SK-N-SH (cell line): ENCODE measurements around the gene ARHGEF4.

Source experiments
- EP300 ChIP-seq, 2 experiments: IDR thresholded peaks; 2 replicates each; pipeline versions ENCODE4 v1.4.0 to v1.6.1; 2012; ENCODE audit warnings: borderline replicate concordance in 1 of 2, low read depth in 1 of 2, low read length in 1 of 2
- POLR2AphosphoS5 ChIP-seq: IDR thresholded peaks from 2 replicates; pipeline ENCODE4 v1.6.1; 2012; ENCODE audit warnings: low read depth, low read length
- RCOR1 ChIP-seq: fragments of 150-350 bp; IDR thresholded peaks from 2 replicates; pipeline ENCODE4 v1.6.1; 2017; ENCODE audit warnings: antibody characterized with exemption, low read length
- RFX5 ChIP-seq: IDR thresholded peaks from 2 replicates; pipeline ENCODE4 v1.6.1; 2012; ENCODE audit warnings: mild to moderate bottlenecking, improper control_type of control experiment, low read length
- TAF1 ChIP-seq: IDR thresholded peaks from 2 replicates; pipeline ENCODE4 v1.6.1; 2012; ENCODE audit warnings: low read depth, mild to moderate bottlenecking, low read length, moderate library complexity, borderline replicate concordance
- TF ChIP-seq, protein P1 (sequence below): fragments of 200-600 bp; sonication (generic); IDR thresholded peaks from 2 replicates; pipeline ENCODE4 v1.6.1; 2017; ENCODE audit warnings: antibody characterized with exemption, mild to moderate bottlenecking, moderate library complexity
- TF ChIP-seq, protein P2 (sequence below): fragments of 150-350 bp; IDR thresholded peaks from 2 replicates; pipeline ENCODE4 v1.6.1; 2017; ENCODE audit warnings: antibody characterized with exemption, low read length, low read depth, borderline replicate concordance

DNA sequence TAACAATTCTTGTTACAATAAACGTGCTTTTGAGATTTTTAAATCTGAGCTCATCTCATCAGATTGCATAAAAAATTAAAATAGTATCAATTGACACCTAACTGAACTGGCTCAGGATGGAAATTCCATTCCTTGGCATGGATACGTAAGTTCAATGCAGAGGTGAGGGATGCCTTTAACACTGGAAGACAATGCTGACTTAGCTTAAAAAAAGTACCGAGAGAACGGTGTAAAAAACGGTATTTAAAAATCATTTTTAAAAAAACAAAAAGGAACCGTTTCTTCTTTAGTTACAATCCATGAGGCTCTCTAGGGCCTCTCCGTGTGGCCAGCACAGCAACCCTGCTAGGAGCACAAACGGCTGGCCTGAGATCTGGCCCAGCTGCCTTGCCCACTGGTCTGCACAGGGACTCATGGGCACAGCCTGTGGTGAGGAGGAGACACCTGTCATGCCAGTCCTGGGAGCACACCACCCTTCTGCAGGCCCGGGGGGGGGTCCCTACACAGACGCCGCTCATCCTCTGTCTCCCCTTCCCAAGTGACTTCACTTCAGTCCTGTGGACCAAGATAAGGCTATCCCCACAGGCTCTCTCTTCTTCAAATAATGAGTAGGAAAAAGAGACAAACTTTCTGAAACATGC is 211.3 kb downstream of the ARHGEF4 start:
- TF ChIP-seq RCOR1: no peak
- TF ChIP-seq POLR2AphosphoS5: no peak
- TF ChIP-seq RFX5: no peak
- TF ChIP-seq, protein P1, sequence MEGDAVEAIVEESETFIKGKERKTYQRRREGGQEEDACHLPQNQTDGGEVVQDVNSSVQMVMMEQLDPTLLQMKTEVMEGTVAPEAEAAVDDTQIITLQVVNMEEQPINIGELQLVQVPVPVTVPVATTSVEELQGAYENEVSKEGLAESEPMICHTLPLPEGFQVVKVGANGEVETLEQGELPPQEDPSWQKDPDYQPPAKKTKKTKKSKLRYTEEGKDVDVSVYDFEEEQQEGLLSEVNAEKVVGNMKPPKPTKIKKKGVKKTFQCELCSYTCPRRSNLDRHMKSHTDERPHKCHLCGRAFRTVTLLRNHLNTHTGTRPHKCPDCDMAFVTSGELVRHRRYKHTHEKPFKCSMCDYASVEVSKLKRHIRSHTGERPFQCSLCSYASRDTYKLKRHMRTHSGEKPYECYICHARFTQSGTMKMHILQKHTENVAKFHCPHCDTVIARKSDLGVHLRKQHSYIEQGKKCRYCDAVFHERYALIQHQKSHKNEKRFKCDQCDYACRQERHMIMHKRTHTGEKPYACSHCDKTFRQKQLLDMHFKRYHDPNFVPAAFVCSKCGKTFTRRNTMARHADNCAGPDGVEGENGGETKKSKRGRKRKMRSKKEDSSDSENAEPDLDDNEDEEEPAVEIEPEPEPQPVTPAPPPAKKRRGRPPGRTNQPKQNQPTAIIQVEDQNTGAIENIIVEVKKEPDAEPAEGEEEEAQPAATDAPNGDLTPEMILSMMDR: no peak
- no peak for TF ChIP-seq EP300 (IDR thresholded peaks at IDR 0.05; ENCODE audit: borderline replicate concordance in 1 of 2, low read depth in 1 of 2, low read length in 1 of 2)
- TF ChIP-seq, protein P2, sequence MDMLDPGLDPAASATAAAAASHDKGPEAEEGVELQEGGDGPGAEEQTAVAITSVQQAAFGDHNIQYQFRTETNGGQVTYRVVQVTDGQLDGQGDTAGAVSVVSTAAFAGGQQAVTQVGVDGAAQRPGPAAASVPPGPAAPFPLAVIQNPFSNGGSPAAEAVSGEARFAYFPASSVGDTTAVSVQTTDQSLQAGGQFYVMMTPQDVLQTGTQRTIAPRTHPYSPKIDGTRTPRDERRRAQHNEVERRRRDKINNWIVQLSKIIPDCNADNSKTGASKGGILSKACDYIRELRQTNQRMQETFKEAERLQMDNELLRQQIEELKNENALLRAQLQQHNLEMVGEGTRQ: no peak
- no peak for TF ChIP-seq TAF1
